ENCODE measurements around the gene EMX1. TPM values are rescaled to one million over a fixed set of nuclear protein-coding genes. Genes with fewer than 3 reads are reported as not detected.

Gene EMX1
- total and polyA plus RNA-seq, 8 donors: 0.08 to 0.38 (median 0.18) TPM; not detected in 3

- TF ChIP-seq CTCF (IDR thresholded peaks at IDR 0.05): no peak
- DNase-seq: peak in 1 of 4 donors; percentile 60
- H3K4me3 ChIP-seq: no peak overlapping the region
- no peaks in the 10 kb centered on the region for H3K27me3 ChIP-seq
- H3K9me3 ChIP-seq: no peaks in the 10 kb centered on the region
- no peak overlapping the region for H3K27ac ChIP-seq
- intact Hi-C loops (cut with DNase I): no loop called here
- no peak for ATAC-seq
- H3K36me3 ChIP-seq: peaks cover 0 to 28% of the 10 kb centered on the region in 2 donors
- H3K4me1 ChIP-seq: no peaks in the 10 kb centered on the region
These were observed 28.2 kb downstream of the EMX1 start for GRCh38 chr2:72945450-72946019.

GRCh38 chr2:72946466-72946865, 29.1 kb downstream of the EMX1 start:
- peak in 1 of 4 donors; percentile 47 for DNase-seq
- Histone ChIP-seq H3K36me3 (peaks cover 0 to 28% of the 10 kb centered on the region in 2 donors), H3K27me3 (no peaks in the 10 kb centered on the region), H3K9me3 (no peaks in the 10 kb centered on the region), H3K4me3 (no peak overlapping the region), H3K4me1 (no peaks in the 10 kb centered on the region), H3K27ac (no peak overlapping the region)
- no peak for ATAC-seq
- no peak for TF ChIP-seq CTCF (IDR thresholded peaks at IDR 0.05)
- intact Hi-C loops (cut with DNase I): no loop called here

- no peaks in the 10 kb centered on the region for H3K4me1 ChIP-seq
- no peaks in the 10 kb centered on the region for H3K9me3 ChIP-seq
- H3K36me3 ChIP-seq: peaks cover 0 to 18% of the 10 kb centered on the region in 2 donors
- H3K4me3 ChIP-seq: no peak overlapping the region
- no peaks in the 10 kb centered on the region for H3K27me3 ChIP-seq
- TF ChIP-seq CTCF (IDR thresholded peaks at IDR 0.05): no peak
- peak in 1 of 4 donors; percentile 60 for DNase-seq
- H3K27ac ChIP-seq: no peak overlapping the region
- no peak for ATAC-seq
- intact Hi-C loops (cut with DNase I): no loop called here
These were observed 30.9 kb downstream of the EMX1 start for GRCh38 chr2:72947952-72948830.

GRCh38 chr2:72949045-72949444, 31.7 kb downstream of the EMX1 start:
- no peak for TF ChIP-seq CTCF (IDR thresholded peaks at IDR 0.05)
- Histone ChIP-seq H3K9me3 (no peaks in the 10 kb centered on the region), H3K36me3 (peaks cover 0 to 9% of the 10 kb centered on the region in 2 donors), H3K27ac (no peak overlapping the region), H3K4me1 (no peaks in the 10 kb centered on the region), H3K27me3 (no peaks in the 10 kb centered on the region), H3K4me3 (no peak overlapping the region)
- DNase-seq (no peak), ATAC-seq (no peak)
- intact Hi-C loops (cut with DNase I): no loop called here

GRCh38 chr2:72949642-72950041, 32.3 kb downstream of the EMX1 start:
- intact Hi-C loops (cut with DNase I): no loop called here
- Histone ChIP-seq H3K27ac (no peak overlapping the region), H3K36me3 (peaks cover 0 to 3% of the 10 kb centered on the region in 2 donors), H3K9me3 (no peaks in the 10 kb centered on the region), H3K27me3 (no peaks in the 10 kb centered on the region), H3K4me3 (no peak overlapping the region), H3K4me1 (no peaks in the 10 kb centered on the region)
- ATAC-seq: no peak
- no peak for TF ChIP-seq CTCF (IDR thresholded peaks at IDR 0.05)
- no peak for DNase-seq

Measured in left lung (tissue), 10 donors.